ENCODE data around the gene A2M. TPM values are rescaled to one million over a fixed set of nuclear protein-coding genes. Genes with fewer than 3 reads are reported as not detected.

A2M gene
- total RNA-seq, 1 donor from 2014 or later = not detected

DNA sequence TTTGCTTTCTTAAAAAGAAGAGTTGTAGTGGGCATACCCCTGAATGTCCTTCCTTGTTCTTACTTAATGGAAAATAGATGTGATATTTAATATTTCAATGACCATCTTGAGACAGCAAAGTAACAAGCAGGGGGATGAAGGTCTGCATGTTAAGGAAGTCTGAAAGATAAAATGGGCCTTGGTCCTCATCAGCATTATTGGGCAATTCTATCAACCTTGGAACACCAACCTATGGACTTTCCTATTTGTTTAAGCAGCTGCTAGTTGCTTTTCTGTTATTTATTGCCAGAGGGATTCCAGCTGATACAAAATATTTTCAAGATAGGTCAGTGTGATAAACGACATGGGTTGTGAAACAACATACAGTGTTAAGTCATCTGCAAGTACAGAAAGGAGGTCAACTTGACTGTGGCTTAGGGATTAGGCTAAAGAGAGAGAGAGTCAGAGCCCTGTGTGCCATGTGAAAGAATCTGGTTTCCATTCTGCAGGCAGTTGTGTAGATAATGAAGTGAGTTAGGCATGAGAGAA lies 16.4 kb upstream of the A2M start:
- intact Hi-C loops (cut with micrococcal nuclease) = no loop called here
- no peaks in the 10 kb centered on the region for H3K9me3 Mint-ChIP-seq
- no peak overlapping the region for H3K4me3 Mint-ChIP-seq
- H3K36me3 Mint-ChIP-seq (ENCODE audit: low read depth) = no peaks in the 10 kb centered on the region
- DNase-seq = peak; percentile 18
- H3K27me3 Mint-ChIP-seq = no peaks in the 10 kb centered on the region
- H3K27ac Mint-ChIP-seq = no peak overlapping the region
- no peaks in the 10 kb centered on the region for H3K4me1 Mint-ChIP-seq

DNA sequence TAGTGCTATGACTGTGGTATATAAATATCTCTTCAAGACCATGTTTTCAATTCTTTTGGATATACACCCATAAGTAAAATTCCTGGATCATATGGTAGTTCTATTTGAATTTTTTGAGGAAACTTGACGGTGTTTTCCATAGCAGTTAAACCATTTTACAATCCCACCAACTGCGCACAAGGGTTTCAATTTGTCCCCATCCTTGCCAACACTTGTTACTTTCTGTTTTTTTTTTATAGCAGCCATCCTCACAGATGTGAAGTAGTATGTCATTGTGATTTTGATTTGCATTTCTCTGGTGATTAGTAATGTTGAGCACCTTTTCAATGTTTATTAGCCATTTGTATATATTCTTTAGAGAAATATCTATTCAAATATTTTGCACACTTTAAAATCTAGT lies 14.5 kb upstream of the A2M start:
- H3K9me3 Mint-ChIP-seq = no peaks in the 10 kb centered on the region
- no peak overlapping the region for H3K4me3 Mint-ChIP-seq
- no peaks in the 10 kb centered on the region for H3K36me3 Mint-ChIP-seq (ENCODE audit: low read depth)
- no peak for DNase-seq
- H3K27ac Mint-ChIP-seq = no peak overlapping the region
- H3K4me1 Mint-ChIP-seq = no peaks in the 10 kb centered on the region
- no peaks in the 10 kb centered on the region for H3K27me3 Mint-ChIP-seq
- intact Hi-C loops (cut with micrococcal nuclease) = no loop called here

GRCh38 chr12:9127936-9128663 lies 12.4 kb upstream of the A2M start:
- intact Hi-C loops (cut with micrococcal nuclease) = no loop called here
- no peak overlapping the region for H3K27ac Mint-ChIP-seq

DNA sequence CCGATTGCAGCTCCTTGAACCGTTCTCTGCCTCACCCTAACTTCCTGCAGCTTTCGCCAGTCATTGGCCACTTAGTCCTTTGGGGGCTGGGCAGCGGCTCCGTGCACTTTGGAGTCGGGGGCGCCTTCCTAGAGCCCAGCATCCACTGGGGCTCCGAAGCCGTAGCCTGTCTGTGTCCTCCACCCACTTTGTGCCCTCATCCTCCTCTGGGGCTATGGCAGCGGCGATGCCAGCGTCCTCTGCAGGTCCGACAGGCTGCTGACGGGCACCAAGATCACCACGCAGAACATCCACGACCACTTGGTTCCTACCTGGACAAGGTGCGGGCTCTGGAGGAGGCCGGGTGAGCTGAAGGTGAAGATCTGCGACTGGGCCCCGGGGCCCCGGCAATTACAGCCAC lies 11.8 kb upstream of the A2M start:
- Mint-ChIP-seq H3K4me1 (no peaks in the 10 kb centered on the region), H3K4me3 (no peak overlapping the region), H3K27me3 (no peaks in the 10 kb centered on the region), H3K27ac (no peak overlapping the region), H3K9me3 (no peaks in the 10 kb centered on the region), H3K36me3 (ENCODE audit: low read depth) (no peaks in the 10 kb centered on the region)
- peak; percentile 47 for DNase-seq
- intact Hi-C loops (cut with micrococcal nuclease) = no loop called here

More at GRCh38 chr12:9127936-9128663, 12.4 kb upstream of the A2M start:
- Mint-ChIP-seq H3K36me3 (ENCODE audit: low read depth) (no peaks in the 10 kb centered on the region), H3K9me3 (no peaks in the 10 kb centered on the region), H3K4me1 (no peaks in the 10 kb centered on the region), H3K27me3 (no peaks in the 10 kb centered on the region), H3K4me3 (no peak overlapping the region)
- DNase-seq = peak; percentile 44

DNA sequence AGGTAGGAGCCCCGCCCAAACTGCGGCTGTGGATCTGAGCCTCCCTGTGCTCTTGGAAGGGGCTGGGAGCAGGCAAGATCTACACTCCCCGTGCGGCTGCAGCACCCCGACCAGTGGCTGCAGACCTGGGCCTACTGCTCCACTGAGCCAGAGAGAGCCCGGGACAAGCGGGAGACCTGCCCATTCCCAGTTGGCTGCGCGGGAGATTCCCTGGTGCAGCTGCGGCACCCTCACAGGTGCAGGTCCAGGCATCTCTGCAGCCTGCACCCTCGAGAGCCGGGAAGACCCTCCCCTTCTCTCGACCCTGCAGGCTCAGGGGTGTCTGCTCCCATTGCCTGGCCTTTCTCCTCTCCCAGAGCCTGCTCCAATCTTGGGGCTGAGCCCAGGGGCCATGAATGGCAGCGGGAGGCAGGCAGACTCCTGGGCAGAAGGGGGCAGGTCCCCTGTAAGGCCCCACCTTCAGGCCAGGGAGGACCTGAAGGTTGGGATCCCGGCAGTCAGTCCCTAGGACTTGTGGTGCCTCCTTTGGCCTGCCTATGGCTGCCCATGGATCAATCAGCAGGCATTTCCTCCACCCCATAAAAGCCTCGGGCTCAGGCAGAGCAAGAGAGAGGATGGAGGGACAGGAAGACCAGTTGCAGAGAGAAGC lies 8.8 kb upstream of the A2M start:
- H3K4me1 Mint-ChIP-seq = no peaks in the 10 kb centered on the region
- DNase-seq = peak; percentile 29
- H3K9me3 Mint-ChIP-seq = no peaks in the 10 kb centered on the region
- H3K27ac Mint-ChIP-seq = no peak overlapping the region
- intact Hi-C loops (cut with micrococcal nuclease) = no loop called here
- H3K36me3 Mint-ChIP-seq (ENCODE audit: low read depth) = no peaks in the 10 kb centered on the region
- no peak overlapping the region for H3K4me3 Mint-ChIP-seq
- no peaks in the 10 kb centered on the region for H3K27me3 Mint-ChIP-seq

DNA sequence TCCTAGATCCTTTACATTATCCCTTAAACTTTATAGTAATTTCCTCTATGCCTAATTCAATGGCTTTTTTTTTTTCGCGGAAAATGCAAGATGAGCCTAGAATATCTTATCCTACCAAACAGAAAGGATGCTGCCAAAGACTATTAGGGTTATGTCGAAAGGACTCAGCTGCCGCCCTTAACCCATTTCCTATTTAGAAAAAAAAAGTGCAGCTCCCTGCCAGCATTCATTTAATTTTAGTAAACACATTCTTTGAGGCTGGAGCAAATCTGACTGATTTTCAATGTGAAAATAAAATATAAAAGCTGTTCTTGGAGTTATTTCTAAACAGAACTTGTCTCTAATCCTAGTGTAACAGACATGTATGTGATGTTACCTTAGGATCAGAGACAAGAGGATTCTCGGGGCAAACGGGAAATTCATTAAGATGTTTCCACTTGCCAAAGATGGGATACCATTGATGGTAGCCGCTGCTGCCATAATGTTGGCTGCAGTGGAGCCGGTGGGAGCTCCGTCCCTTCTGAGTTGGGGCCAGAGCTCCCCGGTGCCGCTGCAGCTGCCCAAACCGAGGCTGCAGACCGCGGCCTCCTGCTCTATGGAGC lies 8.2 kb upstream of the A2M start:
- H3K4me1 Mint-ChIP-seq = no peaks in the 10 kb centered on the region
- peak; percentile 34 for DNase-seq
- no peaks in the 10 kb centered on the region for H3K36me3 Mint-ChIP-seq (ENCODE audit: low read depth)
- no peak overlapping the region for H3K4me3 Mint-ChIP-seq
- H3K9me3 Mint-ChIP-seq = no peaks in the 10 kb centered on the region
- no peak overlapping the region for H3K27ac Mint-ChIP-seq
- no peaks in the 10 kb centered on the region for H3K27me3 Mint-ChIP-seq
- intact Hi-C loops (cut with micrococcal nuclease) = no loop called here

DNA sequence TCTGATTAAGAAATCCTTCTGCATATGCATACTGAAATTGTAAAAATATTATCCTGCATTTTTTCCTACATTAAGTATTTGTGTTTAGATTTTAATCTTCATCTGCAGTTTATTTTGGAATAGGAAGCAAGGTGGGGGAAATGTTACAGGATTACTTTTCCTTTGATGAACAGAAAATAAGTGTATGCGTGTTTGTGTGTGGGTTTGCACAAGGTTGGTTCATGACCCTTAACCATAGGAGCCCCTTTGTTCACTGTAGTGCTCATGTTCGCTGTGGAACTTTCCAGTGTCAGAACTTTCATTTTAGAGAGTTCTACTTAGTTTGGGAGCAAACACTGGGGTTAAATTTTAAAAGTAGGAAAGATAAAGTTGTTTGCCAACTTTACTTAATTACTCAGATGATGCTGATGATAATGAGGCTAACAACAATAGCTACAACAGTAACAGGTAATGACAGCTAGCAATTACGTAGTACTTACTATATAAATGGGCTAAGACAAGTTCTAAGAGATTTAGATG lies 6.4 kb upstream of the A2M start:
- peak; percentile 14 for DNase-seq
- Mint-ChIP-seq H3K9me3 (no peaks in the 10 kb centered on the region), H3K27ac (no peak overlapping the region), H3K27me3 (no peaks in the 10 kb centered on the region), H3K4me3 (no peak overlapping the region), H3K4me1 (no peaks in the 10 kb centered on the region), H3K36me3 (ENCODE audit: low read depth) (no peaks in the 10 kb centered on the region)
- intact Hi-C loops (cut with micrococcal nuclease) = no loop called here

GRCh38 chr12:9120487-9121184 lies 4.9 kb upstream of the A2M start:
- peak; percentile 24 for DNase-seq
- Mint-ChIP-seq H3K27ac (no peak overlapping the region), H3K36me3 (ENCODE audit: low read depth) (no peaks in the 10 kb centered on the region), H3K27me3 (no peaks in the 10 kb centered on the region), H3K4me1 (peaks cover 5% of the 10 kb centered on the region), H3K4me3 (no peak overlapping the region), H3K9me3 (no peaks in the 10 kb centered on the region)
- intact Hi-C loops (cut with micrococcal nuclease) = no loop called here

DNA sequence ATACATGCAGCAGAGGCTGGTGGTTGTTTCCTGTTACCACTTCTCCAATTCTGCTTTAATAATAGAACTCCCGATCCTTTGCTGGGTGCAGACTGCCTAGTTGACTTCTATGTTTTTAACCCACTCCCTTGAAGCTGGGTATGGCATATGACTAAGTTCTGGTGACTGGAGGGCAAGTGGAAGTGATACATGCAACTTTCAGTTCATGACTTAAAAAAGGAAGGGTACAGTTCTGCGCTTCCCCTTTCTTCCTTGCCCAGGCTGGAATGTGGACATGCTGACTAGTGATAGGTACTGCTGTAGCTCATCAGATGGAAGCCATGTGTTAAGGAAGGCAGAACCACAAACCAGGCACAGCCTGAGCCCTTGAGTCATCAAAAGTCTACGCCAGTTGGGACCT lies 2.4 kb upstream of the A2M start:
- Mint-ChIP-seq H3K27me3 (peaks cover 2% of the 10 kb centered on the region), H3K36me3 (ENCODE audit: low read depth) (no peaks in the 10 kb centered on the region), H3K27ac (no peak overlapping the region), H3K4me3 (no peak overlapping the region), H3K4me1 (peaks cover 5% of the 10 kb centered on the region), H3K9me3 (no peaks in the 10 kb centered on the region)
- intact Hi-C loops (cut with micrococcal nuclease) = no loop called here
- peak; percentile 39 for DNase-seq

GRCh38 chr12:9114946-9115345 lies 773 bp downstream of the A2M start:
- no peaks in the 10 kb centered on the region for H3K36me3 Mint-ChIP-seq (ENCODE audit: low read depth)
- H3K4me3 Mint-ChIP-seq = no peak overlapping the region
- no peaks in the 10 kb centered on the region for H3K9me3 Mint-ChIP-seq
- H3K27ac Mint-ChIP-seq = no peak overlapping the region
- no peak for DNase-seq
- H3K27me3 Mint-ChIP-seq = peaks cover 2% of the 10 kb centered on the region
- intact Hi-C loops (cut with micrococcal nuclease) = no loop called here
- peaks cover 5% of the 10 kb centered on the region for H3K4me1 Mint-ChIP-seq

GRCh38 chr12:9113987-9114309 lies 1.8 kb downstream of the A2M start:
- H3K4me3 Mint-ChIP-seq = no peak overlapping the region
- DNase-seq = no peak

GRCh38 chr12:9113296-9113986 lies 2.3 kb downstream of the A2M start:
- Mint-ChIP-seq H3K27me3 (peaks cover 2% of the 10 kb centered on the region), H3K4me3 (no peak overlapping the region), H3K4me1 (peaks cover 5% of the 10 kb centered on the region), H3K9me3 (no peaks in the 10 kb centered on the region), H3K36me3 (ENCODE audit: low read depth) (no peaks in the 10 kb centered on the region), H3K27ac (no peak overlapping the region)
- intact Hi-C loops (cut with micrococcal nuclease) = no loop called here
- no peak for DNase-seq

More at GRCh38 chr12:9113987-9114309, 1.8 kb downstream of the A2M start:
- H3K27ac Mint-ChIP-seq = no peak overlapping the region
- H3K27me3 Mint-ChIP-seq = peaks cover 2% of the 10 kb centered on the region
- no peaks in the 10 kb centered on the region for H3K9me3 Mint-ChIP-seq
- H3K36me3 Mint-ChIP-seq (ENCODE audit: low read depth) = no peaks in the 10 kb centered on the region
- peaks cover 5% of the 10 kb centered on the region for H3K4me1 Mint-ChIP-seq
- intact Hi-C loops (cut with micrococcal nuclease) = no loop called here

DNA sequence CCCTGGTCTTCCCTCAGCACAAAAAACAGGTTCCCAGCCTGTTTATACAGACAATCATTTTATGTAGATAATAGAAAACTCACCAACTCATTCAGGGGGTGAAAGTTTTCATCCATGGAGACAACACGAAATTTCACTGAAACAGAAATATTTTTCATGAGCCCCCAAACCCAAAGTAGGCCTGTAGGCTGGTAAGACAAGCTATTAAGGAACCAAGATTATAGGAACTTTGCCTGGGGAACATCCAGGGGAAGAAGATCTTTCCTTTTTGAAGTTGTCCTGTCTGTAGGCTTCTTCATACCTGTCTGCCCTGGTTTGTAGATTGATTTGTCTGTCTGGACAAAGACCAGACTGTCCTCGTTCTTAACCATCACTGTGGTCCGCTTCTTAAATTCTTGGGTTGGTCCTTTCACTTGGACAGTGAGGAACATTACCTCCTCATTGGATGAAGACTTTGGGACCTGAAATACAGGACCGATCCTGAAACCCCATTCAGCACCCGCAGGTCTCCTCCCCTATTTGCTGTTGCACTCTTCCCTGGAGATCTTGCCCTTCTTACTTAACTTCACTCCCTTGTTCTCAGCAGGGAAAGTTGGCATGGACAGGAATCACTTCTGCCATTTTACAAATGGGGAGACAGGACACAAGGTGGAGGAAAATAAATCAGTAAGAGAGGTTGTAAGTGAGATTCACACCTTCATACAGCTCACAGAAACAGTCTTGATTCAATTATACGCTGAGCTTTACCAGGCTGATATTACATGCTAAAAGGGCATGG lies 3.5 kb downstream of the A2M start:
- Mint-ChIP-seq H3K4me3 (no peak overlapping the region), H3K27ac (no peak overlapping the region), H3K36me3 (ENCODE audit: low read depth) (no peaks in the 10 kb centered on the region), H3K27me3 (peaks cover 2% of the 10 kb centered on the region), H3K4me1 (peaks cover 5% of the 10 kb centered on the region), H3K9me3 (no peaks in the 10 kb centered on the region)
- intact Hi-C loops (cut with micrococcal nuclease) = no loop called here
- DNase-seq = no peak

Data from activated CD4-positive, alpha-beta T cell treated with anti-CD3 and anti-CD28 coated beads, Interleukin-2, amount 10 ng/mL, durations not matched to agents 24 days and 14 days (primary cell).